T-helper 2 cell treated with Interferon-gamma antibody and Interleukin-4, amounts not matched to agents 5 μg/mL and 100 μg/mL, for 36 hours (primary cell): ENCODE measurements around the gene GNG4.
"Not testable (repeated sequence)": the region's sequence is repeated elsewhere in the genome, so short reads cannot be mapped to it uniquely, and the experiment has no call there.

Experiments used
- DNase-seq: peaks from one replicate; pipeline ENCODE4 v3.0.0; 2021; ENCODE audit warnings: low spot score
- H3K27ac Mint-ChIP-seq: one replicate; pipeline ENCODE4 v1.8.0; 2021; ENCODE audit warnings: mild to moderate bottlenecking, mixed read lengths
- H3K27me3 Mint-ChIP-seq: one replicate; pipeline ENCODE4 v1.8.0; 2021; ENCODE audit warnings: low read depth, mixed read lengths
- H3K36me3 Mint-ChIP-seq: one replicate; pipeline ENCODE4 v1.8.0; 2021; ENCODE audit warnings: low read depth, mixed read lengths
- H3K4me1 Mint-ChIP-seq: one replicate; pipeline ENCODE4 v1.8.0; 2021; ENCODE audit warnings: low read depth, mixed read lengths
- H3K4me3 Mint-ChIP-seq: one replicate; pipeline ENCODE4 v1.8.0; 2022; ENCODE audit warnings: mild to moderate bottlenecking, moderate library complexity, mixed read lengths
- H3K9me3 Mint-ChIP-seq: one replicate; pipeline ENCODE4 v1.8.0; 2021; ENCODE audit warnings: mixed read lengths

Gene GNG4

DNA sequence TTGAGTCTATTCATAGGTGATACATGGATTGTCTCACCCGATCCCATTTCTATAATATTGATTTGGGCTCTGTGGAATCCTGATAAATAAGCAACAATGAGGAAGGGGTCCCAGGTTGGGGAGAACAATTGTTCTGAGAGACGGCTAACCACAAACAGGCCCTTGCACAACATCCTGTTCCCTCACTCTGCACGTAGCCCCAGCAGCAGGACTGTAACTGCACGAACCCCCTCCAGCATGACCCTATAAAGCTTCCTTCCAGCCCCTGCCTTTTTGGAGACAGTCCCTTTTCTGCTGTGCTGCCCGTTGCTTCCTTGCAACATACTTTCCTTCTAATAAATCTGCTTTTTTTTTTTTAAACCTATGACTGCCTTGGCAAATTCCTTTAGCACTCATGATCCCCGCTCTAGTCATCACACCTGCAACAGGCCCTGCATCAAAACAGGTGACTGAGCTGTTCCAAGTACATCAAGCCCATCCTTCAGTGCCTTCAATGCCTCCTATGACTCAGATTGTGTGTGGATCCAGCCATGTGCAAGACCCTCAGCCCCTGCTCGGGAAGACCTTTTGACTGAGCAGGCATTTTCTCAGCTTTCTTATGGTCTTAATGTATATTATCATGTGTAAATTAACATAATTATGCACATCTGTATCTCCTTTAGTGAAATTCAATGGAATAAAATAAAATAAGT, 81.6 kb downstream of the GNG4 start:
- Mint-ChIP-seq H3K4me3 (peak overlapping the region; percentile 60), H3K27ac (peak overlapping the region; percentile 73), H3K4me1 (peaks cover 15% of the 10 kb centered on the region), H3K36me3 (peaks cover 4% of the 10 kb centered on the region), H3K27me3 (peaks cover 4% of the 10 kb centered on the region), H3K9me3 (no peaks in the 10 kb centered on the region)
- DNase-seq, result no peak

GRCh38 chr1:235566084-235566483, 83.5 kb downstream of the GNG4 start:
- H3K36me3 Mint-ChIP-seq, result peaks cover 4% of the 10 kb centered on the region
- H3K4me3 Mint-ChIP-seq, result no peak overlapping the region
- H3K27me3 Mint-ChIP-seq, result peaks cover 7% of the 10 kb centered on the region
- H3K27ac Mint-ChIP-seq, result no peak overlapping the region
- no peak for DNase-seq
- H3K4me1 Mint-ChIP-seq, result peaks cover 15% of the 10 kb centered on the region
- H3K9me3 Mint-ChIP-seq, result peaks cover 4% of the 10 kb centered on the region

DNA sequence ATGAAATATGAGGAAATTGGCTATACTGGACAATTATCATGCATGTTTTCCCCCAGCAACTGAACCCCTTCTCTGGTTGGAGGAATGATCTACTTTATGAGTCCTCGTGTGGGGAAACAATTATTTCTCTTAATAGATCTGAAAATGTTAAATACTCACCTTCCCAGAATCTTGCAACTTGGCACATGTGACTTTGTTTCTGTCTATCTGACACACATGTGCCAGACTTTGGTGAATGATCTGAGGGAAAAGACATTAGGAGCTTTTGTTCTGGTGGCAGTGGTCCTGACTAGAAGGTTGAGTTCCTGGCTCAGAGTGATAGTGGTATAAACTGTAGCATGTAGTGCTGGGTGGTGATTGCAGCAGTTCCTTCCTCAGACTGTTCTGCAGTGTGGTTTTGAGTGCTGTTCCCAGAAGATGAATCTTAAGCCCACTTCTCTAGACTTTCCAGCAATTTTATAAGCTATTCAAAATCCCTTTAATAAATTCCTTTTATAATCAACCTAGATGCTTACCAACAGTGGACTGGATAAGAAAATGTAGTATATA, 86.0 kb downstream of the GNG4 start:
- no peak for DNase-seq
- Mint-ChIP-seq H3K4me3 (no peak overlapping the region), H3K27me3 (peaks cover 9% of the 10 kb centered on the region), H3K36me3 (peaks cover 4% of the 10 kb centered on the region), H3K4me1 (peaks cover 14% of the 10 kb centered on the region), H3K27ac (no peak overlapping the region), H3K9me3 (peaks cover 4% of the 10 kb centered on the region)

DNA sequence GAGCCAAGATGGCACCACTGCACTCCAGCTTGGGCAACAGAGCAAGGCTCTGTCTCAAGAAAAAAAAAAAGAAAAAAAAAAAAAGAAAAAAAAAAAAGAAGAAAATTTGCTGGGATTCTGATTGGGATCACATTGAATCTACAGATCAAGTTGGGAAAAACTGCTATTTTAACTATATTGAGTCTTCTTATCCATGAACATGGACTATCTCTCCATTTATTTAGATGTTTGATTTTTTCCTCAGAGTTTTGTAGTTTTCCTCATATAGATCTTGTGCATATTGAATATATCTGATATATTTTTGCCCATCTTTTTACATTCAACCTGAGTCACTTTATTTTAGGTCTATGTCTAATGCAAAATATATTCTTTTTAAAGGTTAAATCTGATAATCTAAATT, 87.0 kb downstream of the GNG4 start:
- H3K4me1 Mint-ChIP-seq, result peaks cover 4% of the 10 kb centered on the region
- H3K27me3 Mint-ChIP-seq, result peaks cover 9% of the 10 kb centered on the region
- no peak for DNase-seq
- H3K27ac Mint-ChIP-seq, result no peak overlapping the region
- no peak overlapping the region for H3K4me3 Mint-ChIP-seq
- peaks cover 3% of the 10 kb centered on the region for H3K36me3 Mint-ChIP-seq
- peaks cover 4% of the 10 kb centered on the region for H3K9me3 Mint-ChIP-seq

DNA sequence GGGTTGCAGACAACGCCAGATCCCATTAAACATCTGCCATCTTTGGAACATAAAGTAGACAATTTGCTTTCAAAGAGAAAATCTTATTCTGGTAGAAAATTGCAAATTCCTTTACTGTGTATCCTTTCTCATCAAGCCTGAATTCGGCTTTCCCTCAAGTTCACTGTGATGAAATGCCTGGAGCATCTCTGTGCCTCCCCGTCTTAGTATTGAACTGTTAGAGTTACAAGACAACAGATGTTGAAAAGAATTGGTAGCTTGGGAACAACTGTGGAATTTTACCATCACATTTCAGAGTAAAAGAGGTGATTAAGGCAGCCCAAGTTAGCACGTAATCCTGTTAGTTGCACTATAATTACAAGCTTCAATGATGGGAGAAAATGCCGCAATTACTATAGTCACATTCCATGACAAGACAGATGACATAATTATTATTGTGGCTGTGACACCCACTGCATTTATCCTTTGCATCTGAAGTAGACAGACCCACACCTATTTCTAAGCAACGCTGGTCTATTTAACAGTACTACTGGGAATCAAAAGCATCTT, 90.9 kb downstream of the GNG4 start:
- Mint-ChIP-seq H3K4me3 (no peak overlapping the region), H3K4me1 (no peaks in the 10 kb centered on the region), H3K27ac (no peak overlapping the region), H3K9me3 (peaks cover 4% of the 10 kb centered on the region), H3K27me3 (peaks cover 9% of the 10 kb centered on the region), H3K36me3 (no peaks in the 10 kb centered on the region)
- DNase-seq, result no peak

DNA sequence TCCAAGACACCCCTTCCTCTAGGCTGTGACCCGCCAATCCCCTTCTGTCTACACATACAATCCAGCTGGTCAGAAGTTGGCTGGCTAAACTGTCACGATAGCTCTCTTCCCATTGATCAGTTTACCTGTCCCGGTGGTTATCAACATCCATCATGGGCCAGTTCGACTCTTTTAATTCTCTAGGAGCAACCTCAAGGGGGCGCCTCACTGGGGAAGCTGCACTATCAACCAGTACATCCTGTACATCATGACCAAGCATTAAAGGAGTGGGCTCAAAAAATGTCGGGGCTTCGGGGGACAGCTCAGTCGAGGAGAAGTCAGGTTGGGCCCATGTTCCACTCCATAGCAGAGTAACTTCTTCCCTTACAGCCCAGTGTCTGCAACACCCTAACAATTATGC, 92.1 kb downstream of the GNG4 start:
- Mint-ChIP-seq H3K9me3 (peaks cover 4% of the 10 kb centered on the region), H3K27me3 (peaks cover 6% of the 10 kb centered on the region), H3K4me3 (no peak overlapping the region), H3K36me3 (no peaks in the 10 kb centered on the region), H3K4me1 (no peaks in the 10 kb centered on the region), H3K27ac (no peak overlapping the region)
- no peak for DNase-seq

DNA sequence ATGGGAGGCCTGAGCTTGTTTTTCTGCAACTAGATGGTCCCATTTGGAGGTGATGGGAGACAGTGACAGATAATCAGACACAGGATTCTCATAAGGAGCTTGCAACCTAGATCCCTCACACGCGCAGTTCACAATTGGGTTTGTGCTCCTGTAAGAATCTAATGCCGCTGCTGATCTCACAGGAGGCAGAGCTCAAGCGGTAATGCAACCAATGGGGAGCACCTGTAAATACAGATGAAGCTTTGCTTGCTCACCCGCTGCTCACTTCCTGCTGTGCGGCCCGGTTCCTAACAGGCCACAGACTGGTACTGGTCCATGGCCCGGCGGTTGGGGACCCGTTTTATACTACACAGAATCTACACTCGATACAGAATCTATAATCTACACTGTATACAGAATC, 92.8 kb downstream of the GNG4 start:
- Mint-ChIP-seq H3K9me3 (peaks cover under 1% of the 10 kb centered on the region), H3K27me3 (peaks cover 2% of the 10 kb centered on the region), H3K36me3 (no peaks in the 10 kb centered on the region), H3K4me3 (no peak overlapping the region), H3K27ac (no peak overlapping the region), H3K4me1 (no peaks in the 10 kb centered on the region)
- DNase-seq, result no peak

- H3K4me3 Mint-ChIP-seq, result no peak overlapping the region
- no peaks in the 10 kb centered on the region for H3K27me3 Mint-ChIP-seq
- no peaks in the 10 kb centered on the region for H3K9me3 Mint-ChIP-seq
- no peaks in the 10 kb centered on the region for H3K4me1 Mint-ChIP-seq
- H3K27ac Mint-ChIP-seq, result no peak overlapping the region
- DNase-seq, result no peak
- H3K36me3 Mint-ChIP-seq, result no peaks in the 10 kb centered on the region
Measured at GRCh38 chr1:235553112-235553551, 96.5 kb downstream of the GNG4 start.

DNA sequence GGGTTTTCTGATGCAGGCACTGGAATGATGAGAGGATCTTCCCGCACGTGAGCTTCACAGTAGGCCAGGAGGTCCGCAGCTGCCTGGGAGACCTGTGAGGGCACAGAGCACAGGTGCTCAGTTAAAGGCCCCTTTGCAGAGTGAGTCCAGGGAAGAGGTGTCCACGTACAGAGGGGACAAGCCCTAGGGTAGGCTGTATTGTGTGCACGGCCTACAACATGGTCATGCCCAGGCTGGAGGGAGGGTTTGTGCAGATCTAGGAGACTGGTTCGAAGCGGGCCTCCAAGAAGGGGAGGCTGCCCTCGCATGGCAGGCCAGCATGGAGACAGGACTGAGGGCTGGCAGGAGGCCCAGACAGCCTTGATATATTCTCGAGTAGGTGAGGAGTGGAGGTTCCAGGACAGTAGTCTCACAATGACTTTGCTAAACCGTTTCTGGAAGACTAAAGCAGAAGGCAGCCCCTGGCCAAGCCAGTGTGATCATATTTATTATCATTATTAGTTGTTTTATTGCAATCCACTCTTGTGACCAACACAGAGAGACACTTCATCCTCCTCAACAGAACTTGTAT, 97.4 kb downstream of the GNG4 start:
- no peak overlapping the region for H3K27ac Mint-ChIP-seq
- no peak overlapping the region for H3K4me3 Mint-ChIP-seq
- H3K27me3 Mint-ChIP-seq, result peaks cover 3% of the 10 kb centered on the region
- no peaks in the 10 kb centered on the region for H3K9me3 Mint-ChIP-seq
- no peaks in the 10 kb centered on the region for H3K4me1 Mint-ChIP-seq
- DNase-seq, result no peak
- no peaks in the 10 kb centered on the region for H3K36me3 Mint-ChIP-seq

DNA sequence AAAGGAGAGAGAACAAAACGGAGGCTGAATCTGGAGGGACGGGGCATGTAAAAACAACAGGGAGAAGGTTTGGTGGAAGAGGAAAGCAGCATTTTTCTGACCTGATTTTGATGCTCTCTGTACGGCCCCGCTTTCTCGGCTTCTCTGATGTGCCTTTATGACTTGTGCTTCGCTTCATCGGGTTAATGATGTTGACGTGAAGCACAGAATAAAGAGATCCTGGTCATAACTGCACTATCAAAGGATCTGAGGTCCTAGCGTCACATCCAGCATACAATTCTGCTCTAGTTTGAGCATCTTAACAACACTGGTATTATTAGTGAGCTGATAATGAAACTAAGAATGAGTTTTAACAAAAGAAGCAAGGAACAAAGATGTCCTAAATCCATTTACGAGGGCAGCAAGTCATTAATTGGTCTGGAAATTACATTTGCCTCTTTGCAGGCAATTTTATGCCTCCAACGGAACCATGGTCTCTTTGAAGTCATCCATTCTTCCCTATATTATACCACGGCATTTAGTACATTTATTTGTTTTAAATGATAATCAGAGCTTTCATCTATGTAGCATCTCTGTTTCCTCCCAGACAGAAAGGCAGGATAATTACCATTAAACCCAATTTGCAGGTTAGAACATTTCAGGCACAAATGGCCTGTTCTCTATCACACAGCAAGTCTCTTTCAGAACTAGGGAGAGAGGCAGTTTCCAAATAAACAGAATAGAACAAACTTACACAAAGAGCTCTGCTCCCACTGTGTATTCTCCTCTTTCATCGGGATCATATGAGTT, 100.0 kb downstream of the GNG4 start:
- Mint-ChIP-seq H3K27me3 (peaks cover 5% of the 10 kb centered on the region), H3K9me3 (no peaks in the 10 kb centered on the region), H3K4me1 (no peaks in the 10 kb centered on the region), H3K4me3 (no peak overlapping the region), H3K36me3 (no peaks in the 10 kb centered on the region), H3K27ac (no peak overlapping the region)
- no peak for DNase-seq

DNA sequence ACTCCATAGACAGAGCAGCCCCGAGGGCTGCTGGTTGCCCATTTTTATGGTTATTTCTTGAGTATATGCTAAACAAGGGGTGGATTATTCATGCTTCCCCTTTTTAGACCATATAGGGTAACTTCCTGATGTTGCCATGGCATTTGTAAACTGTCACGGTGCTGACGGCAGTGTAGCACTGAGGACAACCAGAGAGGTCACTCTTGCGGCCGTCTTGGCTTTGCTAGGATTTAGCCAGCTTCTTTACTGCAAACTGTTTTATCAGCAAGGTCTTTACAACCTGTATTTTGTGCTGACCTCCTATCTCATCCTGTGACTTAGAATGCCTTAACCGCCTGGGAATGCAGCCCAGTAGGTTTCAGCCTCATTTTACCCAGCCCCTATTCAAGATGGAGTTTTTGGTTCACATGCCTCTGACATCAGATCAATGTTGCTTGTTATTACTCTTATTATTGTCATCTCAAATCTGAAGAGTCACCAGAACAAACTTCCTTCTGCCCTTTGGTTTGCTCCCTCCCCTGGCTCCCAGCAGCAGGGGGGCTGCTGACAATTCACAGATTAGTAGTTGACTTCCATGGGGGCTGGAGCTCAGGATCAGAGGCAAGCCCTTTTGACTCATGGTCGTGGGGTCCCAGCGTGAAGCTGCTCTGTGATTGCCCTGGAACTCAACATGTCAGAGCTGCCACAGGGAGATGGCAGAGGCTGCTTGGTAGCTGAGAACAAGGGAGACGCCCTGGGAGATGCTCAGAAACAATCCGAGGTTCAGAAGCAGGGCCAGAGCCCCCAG, 103.0 kb downstream of the GNG4 start:
- not testable (repeated sequence) for H3K4me1 Mint-ChIP-seq, H3K27ac Mint-ChIP-seq, H3K27me3 Mint-ChIP-seq, H3K36me3 Mint-ChIP-seq, DNase-seq, H3K4me3 Mint-ChIP-seq, H3K9me3 Mint-ChIP-seq

- Mint-ChIP-seq H3K9me3 (no peaks in the 10 kb centered on the region), H3K4me1 (no peaks in the 10 kb centered on the region), H3K27ac (no peak overlapping the region), H3K4me3 (no peak overlapping the region), H3K36me3 (no peaks in the 10 kb centered on the region), H3K27me3 (peaks cover 5% of the 10 kb centered on the region)
- DNase-seq, result no peak
Measured at GRCh38 chr1:235545292-235545930, 104.2 kb downstream of the GNG4 start.

- not testable (repeated sequence) for H3K4me3 Mint-ChIP-seq, H3K4me1 Mint-ChIP-seq, H3K27me3 Mint-ChIP-seq, H3K27ac Mint-ChIP-seq, H3K9me3 Mint-ChIP-seq, DNase-seq, H3K36me3 Mint-ChIP-seq
Measured at GRCh38 chr1:235542845-235543244, 106.7 kb downstream of the GNG4 start.
